C4-2B (cell line): ENCODE data around the gene SYNJ2.

Experiments
- ZFX ChIP-seq: fragments of 450-650 bp; IDR thresholded peaks from 2 replicates; pipeline ENCODE4 v1.6.1; 2017
- TF ChIP-seq, protein P1 (sequence below): fragments of 450-650 bp; conservative IDR thresholded peaks from 2 replicates; pipeline ENCODE4 v1.5.1; 2017; ENCODE audit warnings: mild to moderate bottlenecking

DNA sequence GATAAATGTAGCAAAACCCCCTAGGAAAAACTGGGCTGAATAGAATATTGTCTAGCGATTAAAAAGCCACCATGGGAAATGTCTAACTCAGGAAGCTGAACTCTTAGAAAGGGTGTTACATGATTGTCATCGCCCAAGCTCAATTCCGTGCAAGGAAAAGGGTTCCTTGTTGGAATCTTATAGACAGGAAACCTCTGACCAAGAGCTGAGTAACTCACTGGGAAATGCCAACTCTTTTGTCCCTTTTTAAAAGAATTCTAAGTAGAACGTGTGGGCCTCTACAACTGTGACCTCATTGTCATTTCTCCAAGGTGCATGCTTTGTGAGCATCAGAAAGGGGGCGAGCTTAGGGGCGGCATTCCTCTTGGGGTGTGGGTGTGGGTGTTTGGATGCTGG lies 88.1 kb downstream of the SYNJ2 start:
- TF ChIP-seq, protein P1, sequence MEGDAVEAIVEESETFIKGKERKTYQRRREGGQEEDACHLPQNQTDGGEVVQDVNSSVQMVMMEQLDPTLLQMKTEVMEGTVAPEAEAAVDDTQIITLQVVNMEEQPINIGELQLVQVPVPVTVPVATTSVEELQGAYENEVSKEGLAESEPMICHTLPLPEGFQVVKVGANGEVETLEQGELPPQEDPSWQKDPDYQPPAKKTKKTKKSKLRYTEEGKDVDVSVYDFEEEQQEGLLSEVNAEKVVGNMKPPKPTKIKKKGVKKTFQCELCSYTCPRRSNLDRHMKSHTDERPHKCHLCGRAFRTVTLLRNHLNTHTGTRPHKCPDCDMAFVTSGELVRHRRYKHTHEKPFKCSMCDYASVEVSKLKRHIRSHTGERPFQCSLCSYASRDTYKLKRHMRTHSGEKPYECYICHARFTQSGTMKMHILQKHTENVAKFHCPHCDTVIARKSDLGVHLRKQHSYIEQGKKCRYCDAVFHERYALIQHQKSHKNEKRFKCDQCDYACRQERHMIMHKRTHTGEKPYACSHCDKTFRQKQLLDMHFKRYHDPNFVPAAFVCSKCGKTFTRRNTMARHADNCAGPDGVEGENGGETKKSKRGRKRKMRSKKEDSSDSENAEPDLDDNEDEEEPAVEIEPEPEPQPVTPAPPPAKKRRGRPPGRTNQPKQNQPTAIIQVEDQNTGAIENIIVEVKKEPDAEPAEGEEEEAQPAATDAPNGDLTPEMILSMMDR = no peak
- no peak for TF ChIP-seq ZFX
